Astrocyte of the cerebellum (primary cell): Measurements from ENCODE around the gene GABARAPL2.

Source experiments
- DNase-seq: peaks from one replicate; pipeline ENCODE4 v3.0.0-alpha.2; 2011; ENCODE audit warnings: low read depth
- H3K4me3 ChIP-seq: 2 replicates; pipeline ENCODE4 v1.5.1; 2011; ENCODE audit warnings: mild to moderate bottlenecking, low read depth, low read length, moderate library complexity
- in situ Hi-C: cut with HindIII; loops from 2 replicates; pipeline ENCODE4 v1.10.0; 2017; ENCODE audit warnings: low sequenced_read_pairs
- TF ChIP-seq, protein P1 (sequence below): IDR thresholded peaks from 2 replicates; pipeline ENCODE4 v1.5.1; 2012; ENCODE audit warnings: low read length, low read depth, moderate library complexity, mild to moderate bottlenecking; ENCODE audit errors: missing control alignments

Gene GABARAPL2

DNA sequence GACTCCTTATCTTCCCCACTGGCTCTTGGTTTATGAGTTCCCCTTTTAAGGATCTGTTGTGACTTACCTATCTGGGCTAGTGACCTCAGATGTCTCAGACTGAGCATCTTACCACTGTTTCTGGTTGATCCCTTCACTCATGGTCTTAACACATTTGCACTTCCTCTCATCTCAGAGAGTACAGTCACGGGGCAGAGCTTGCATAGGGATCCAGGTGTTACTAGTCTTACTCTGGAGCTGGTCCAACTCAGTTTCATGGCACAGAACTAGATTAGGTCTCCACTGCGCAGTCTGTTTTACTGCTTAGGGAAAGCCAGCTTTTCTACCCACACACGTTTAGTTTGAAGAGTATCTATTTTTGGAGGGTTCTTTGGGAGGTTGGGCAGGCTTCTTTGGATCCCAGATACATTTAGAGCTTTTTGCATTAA is 10.2 kb downstream of the GABARAPL2 start:
- H3K4me3 ChIP-seq: no peak overlapping the region
- TF ChIP-seq, protein P1, sequence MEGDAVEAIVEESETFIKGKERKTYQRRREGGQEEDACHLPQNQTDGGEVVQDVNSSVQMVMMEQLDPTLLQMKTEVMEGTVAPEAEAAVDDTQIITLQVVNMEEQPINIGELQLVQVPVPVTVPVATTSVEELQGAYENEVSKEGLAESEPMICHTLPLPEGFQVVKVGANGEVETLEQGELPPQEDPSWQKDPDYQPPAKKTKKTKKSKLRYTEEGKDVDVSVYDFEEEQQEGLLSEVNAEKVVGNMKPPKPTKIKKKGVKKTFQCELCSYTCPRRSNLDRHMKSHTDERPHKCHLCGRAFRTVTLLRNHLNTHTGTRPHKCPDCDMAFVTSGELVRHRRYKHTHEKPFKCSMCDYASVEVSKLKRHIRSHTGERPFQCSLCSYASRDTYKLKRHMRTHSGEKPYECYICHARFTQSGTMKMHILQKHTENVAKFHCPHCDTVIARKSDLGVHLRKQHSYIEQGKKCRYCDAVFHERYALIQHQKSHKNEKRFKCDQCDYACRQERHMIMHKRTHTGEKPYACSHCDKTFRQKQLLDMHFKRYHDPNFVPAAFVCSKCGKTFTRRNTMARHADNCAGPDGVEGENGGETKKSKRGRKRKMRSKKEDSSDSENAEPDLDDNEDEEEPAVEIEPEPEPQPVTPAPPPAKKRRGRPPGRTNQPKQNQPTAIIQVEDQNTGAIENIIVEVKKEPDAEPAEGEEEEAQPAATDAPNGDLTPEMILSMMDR: no peak
- in situ Hi-C loops: no loop called here
- no peak for DNase-seq

DNA sequence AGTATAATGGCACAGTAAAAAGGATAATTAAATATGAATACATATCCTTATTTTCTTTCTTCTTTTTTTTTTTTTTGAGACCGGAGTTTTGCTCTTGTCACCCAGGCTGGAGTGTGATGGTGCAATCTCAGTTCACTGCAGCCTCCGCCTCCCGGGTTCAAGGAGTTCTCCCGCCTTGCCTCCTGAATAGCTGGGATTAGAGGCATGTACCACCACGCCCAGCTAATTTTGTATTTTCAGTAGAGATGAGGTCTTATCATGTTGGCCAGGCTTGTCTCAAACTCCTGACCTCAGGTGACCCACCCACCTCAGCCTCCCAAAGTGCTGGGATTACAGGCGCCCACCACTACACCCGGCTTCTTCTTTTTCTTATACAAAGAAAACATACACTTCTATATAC is 12.0 kb downstream of the GABARAPL2 start:
- in situ Hi-C loops: no loop called here
- no peak for DNase-seq
- no peak overlapping the region for H3K4me3 ChIP-seq
- TF ChIP-seq, protein P1: no peak

DNA sequence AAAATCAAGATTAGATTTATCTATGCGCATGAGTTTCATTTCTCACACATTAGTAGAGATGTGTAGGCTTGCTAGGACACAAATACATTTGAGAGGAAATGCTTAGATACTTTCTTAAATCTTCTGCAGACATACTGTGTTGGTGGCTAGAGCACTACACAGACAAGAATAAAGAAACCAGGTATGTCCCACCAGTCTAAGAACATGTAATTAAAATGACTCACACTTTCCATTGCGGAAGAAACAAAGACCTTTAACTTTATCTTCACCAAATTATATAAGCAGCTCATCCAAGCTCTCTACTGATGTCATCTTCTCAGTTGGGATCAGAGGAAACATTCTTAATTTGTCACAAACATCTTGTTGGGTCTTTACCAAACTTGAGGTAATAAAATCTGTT is 12.5 kb downstream of the GABARAPL2 start:
- no peak overlapping the region for H3K4me3 ChIP-seq
- in situ Hi-C loops: no loop called here
- no peak for DNase-seq
- TF ChIP-seq, protein P1: no peak

DNA sequence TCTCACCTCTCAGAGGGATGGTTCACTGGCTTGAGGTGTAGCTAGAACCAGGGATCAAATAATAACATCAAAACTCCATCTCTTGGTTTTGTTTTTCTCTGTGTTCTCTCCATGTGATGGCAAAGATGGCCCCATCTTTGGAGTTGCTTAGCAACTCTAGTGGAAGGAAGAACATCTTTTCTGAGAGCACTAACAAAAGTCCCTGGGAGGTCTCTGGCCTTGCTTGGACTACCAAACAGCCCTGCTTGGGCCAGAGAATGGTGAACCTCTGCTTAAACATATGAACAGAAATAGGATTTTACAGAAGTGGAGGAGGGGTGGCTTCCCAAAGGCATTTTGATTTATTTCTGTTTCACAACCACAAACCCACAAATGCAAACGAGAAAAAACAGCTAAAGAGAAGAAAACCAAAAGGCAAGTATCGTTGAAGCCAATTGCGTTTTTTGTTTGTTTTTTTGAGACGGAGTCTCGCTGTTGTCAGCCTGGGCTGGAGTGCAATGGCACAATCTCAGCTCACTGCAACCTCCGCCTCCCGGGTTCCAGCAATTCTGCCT is 13.2 kb downstream of the GABARAPL2 start:
- in situ Hi-C loops: no loop called here
- no peak overlapping the region for H3K4me3 ChIP-seq
- no peak for DNase-seq
- TF ChIP-seq, protein P1: no peak

DNA sequence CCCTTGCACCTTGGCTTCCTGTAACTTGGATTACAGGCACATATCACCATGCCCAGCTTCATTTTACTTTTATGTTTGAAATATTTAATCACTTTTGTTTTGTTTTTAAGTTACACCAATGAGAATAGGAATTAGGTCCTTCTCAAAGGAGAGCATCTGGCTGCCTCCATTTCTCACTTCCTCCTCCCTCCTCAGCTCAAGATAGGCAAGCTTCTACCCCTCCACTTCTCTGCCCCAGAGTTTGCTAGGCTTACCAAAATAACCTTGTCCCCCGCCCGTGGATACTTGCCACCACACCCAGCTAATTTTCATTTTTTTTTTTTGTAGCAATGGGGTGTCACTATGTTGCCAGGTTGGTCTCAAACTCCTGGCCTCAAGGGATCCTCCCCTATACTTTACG is 17.9 kb downstream of the GABARAPL2 start:
- no peak for DNase-seq
- H3K4me3 ChIP-seq: no peak overlapping the region
- TF ChIP-seq, protein P1: no peak
- in situ Hi-C loops: no loop called here

DNA sequence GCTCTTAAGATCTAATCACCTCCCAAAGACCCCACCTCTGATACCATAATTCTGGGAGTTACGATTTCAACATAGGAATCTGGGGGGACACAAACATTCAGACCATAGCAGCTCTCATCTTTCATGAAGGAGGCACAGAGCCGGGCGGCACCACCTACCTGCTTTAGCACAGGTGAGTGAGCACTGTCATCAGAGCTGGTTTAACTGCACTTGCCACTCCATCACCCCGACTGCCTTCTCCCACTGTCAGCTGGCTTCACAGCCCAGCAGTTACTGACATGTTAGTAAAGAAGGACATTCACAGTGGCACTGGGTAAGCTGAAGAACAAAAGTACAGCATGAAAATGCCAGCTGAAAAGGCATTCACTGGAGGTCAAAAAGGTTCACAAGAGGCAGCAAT is 22.5 kb downstream of the GABARAPL2 start:
- H3K4me3 ChIP-seq: no peak overlapping the region
- TF ChIP-seq, protein P1: no peak
- in situ Hi-C loops: no loop called here
- DNase-seq: no peak
